SW 1271 (cell line): ENCODE data around the gene SEC11A.
"Not testable (repeated sequence)": the region's sequence is repeated elsewhere in the genome, so short reads cannot be mapped to it uniquely, and the experiment has no call there.

Experiments used
- DNase-seq, 2 experiments: peaks; one replicate each; lab custom pipeline; 2025; lab: John Stamatoyannopoulos, UW

SEC11A gene

GRCh38 chr15:84681831-84682230 is 34.1 kb downstream of the SEC11A start:
- no peak for DNase-seq

DNA sequence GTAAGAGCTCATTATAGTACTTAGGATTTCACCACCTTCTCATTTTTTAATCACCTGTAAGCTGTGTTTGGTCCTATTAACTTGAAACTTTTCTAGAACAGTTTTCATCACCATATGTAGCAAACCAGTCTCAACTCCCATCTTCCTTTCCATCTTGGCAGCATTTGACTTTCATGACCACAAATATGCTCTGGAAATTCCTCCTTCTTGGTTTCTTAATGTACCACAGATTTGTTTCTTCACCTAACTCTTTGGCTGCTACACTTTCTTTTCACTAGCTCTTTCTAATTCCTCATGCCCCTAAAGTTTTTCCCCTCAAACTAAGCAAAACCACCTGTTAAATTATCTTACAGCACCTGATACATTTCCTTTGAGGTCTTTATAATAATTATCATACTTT is 44.7 kb downstream of the SEC11A start:
- DNase-seq, result no peak

DNA sequence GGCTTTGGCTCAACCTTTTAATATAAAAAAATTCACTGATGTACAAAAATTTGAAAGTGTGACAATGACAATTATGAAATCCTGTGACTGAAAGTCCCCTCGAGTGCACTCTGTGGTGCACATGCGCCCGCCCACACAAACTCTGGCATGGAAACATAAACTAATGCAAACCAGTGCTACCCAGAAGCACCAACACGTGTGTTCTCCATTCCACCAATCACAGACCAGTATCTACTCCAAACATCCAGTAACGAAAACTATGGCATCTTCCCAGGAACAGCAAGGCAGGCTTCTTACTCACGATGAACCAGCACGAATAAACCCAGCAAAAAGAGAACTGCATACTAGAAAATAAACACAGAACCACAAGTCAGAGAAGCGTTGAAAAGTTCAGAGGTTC is 46.2 kb downstream of the SEC11A start:
- DNase-seq, result no peak

- DNase-seq, result no peak
Measured at GRCh38 chr15:84668221-84668982, 47.5 kb downstream of the SEC11A start.

DNA sequence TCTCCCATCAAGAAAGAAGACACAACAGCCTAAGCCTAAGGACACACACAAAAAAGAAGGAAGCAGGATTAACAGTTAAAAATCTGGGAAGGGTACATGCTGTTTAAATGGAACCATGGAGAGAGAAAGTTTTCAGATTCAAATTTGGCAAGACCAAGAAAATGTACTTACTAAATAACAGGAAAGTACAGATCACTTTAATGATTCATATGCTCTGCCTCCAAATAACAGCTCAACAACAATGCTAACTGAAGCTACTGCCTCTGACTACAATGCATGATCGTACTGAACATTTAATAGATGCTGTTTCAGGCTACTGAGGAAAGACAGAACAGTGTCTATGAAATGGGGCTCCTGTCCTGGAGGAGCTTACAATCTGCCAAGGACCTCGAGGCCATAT is 49.6 kb downstream of the SEC11A start:
- DNase-seq, result no peak

- DNase-seq, result no peak
Measured at GRCh38 chr15:84661001-84661400, 54.9 kb downstream of the SEC11A start.

GRCh38 chr15:84659904-84660781 is 55.8 kb downstream of the SEC11A start:
- no peak for DNase-seq

- DNase-seq, result no peak
Measured at GRCh38 chr15:84658788-84659411, 57.0 kb downstream of the SEC11A start.

- DNase-seq, result peak; percentile 60 to 72
Measured at GRCh38 chr15:84658080-84658787, 57.7 kb downstream of the SEC11A start, which contains the start of gene NMB. Gene NMB, minus strand, starts transcription at chr15:84658199. Its CDS starts 47 bp downstream, at chr15:84658152.

DNA sequence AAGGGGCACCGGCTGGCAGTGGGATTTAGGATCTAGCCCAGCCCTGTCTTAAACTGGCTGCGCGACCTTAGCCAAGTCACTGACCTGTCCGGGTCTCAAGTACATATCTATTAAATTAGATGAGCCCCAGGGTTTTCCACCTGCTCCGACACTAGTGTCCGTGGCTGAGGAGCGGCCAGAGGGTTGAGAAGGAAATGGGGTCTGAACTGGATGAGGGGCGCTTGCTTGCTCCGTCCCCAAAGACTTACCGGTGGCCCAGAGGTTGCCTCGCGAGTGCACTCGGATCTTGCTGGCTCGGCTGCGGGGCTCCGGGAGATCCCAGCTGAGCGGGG is 58.2 kb downstream of the SEC11A start:
- DNase-seq, result no peak

DNA sequence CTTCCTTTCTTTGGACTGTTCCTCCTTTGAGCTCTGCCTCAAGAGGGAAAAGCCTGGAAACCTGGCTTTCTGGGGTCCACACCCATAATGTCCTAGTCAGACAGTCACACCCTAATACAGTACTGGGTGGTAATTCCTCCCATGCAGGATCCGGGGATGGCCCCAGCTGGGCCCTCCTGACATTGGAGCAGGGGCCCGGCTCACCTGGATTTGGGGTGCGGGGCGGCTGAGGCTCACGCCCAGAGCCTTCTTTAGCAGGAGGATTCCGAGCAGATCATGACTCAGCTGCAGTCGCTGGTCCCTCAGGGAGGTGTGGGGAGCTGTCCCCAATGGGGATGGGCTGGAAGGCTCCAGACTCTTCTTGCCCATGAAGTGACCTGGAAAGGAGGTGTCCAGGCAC is 59.0 kb downstream of the SEC11A start:
- no peak for DNase-seq

DNA sequence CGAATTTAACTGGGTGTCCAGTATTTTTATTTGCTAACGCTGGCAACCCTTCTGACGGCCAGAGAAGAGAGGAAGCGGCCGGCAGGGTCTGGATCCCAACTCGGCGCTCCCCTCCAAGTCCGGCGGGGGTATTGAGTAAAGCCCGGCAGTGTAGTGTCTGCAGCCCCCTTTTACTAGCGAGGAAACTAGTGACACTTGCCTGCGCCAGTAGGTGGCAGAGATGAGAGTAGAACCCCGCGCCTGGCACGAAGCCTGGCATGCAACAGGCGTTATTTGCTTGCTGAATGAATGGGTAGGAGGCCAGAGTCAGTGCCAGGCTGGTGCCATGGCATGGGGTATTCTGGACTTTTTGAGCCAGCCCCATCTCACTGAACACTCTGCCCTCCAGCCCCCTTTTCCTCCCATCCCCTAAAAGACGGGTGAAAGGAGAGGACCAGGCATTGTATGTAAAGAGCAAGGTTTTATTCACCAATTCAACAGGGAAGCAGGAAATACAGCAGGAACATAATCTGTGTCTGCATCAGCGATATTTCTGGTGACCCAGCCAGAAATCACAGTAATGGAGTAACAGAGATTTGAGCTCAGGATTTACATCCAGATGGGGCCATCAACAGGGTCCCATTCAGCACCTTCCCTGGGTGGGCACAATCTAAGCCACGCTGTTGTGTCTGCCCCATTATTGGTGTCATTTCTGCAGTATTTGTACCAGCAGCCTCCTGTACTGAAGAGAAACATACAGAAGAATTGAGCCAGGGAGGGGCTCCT is 61.1 kb downstream of the SEC11A start:
- DNase-seq, result peak; percentile 75 to 86

- DNase-seq, result peak; percentile 89 to 91
Measured at GRCh38 chr15:84653910-84654688, 61.8 kb downstream of the SEC11A start, which contains the start of gene WDR73. Gene WDR73, minus strand, starts transcription at chr15:84654283. Its CDS starts 9 bp downstream, at chr15:84654274.

GRCh38 chr15:84653584-84653909 is 62.4 kb downstream of the SEC11A start:
- DNase-seq, result no peak

- no peak for DNase-seq
Measured at GRCh38 chr15:84649706-84650105, 66.2 kb downstream of the SEC11A start.

DNA sequence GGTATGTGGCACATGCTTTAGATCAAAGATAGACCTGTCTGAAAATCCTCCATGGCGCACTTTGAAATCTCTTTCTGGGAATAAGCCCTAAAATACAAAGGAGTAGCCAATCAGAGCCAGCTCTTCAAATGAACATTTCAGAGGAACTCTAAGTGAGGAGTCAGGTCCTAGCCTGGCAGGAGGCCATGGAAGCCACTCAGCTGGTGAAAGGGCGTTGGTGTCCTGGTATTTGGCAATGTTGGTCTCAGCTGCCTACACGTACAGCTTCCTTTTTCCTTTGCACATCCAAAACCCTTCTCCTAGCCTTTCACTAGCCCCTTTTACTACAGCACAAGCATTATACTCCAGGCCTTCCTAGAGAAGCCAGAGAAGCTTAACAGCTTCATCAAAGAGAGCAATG is 67.4 kb downstream of the SEC11A start:
- no peak for DNase-seq

GRCh38 chr15:84647726-84648125 is 68.2 kb downstream of the SEC11A start:
- no peak for DNase-seq

GRCh38 chr15:84645997-84646396 is 69.9 kb downstream of the SEC11A start:
- no peak for DNase-seq

- DNase-seq, result no peak
Measured at GRCh38 chr15:84645496-84645895, 70.4 kb downstream of the SEC11A start.

DNA sequence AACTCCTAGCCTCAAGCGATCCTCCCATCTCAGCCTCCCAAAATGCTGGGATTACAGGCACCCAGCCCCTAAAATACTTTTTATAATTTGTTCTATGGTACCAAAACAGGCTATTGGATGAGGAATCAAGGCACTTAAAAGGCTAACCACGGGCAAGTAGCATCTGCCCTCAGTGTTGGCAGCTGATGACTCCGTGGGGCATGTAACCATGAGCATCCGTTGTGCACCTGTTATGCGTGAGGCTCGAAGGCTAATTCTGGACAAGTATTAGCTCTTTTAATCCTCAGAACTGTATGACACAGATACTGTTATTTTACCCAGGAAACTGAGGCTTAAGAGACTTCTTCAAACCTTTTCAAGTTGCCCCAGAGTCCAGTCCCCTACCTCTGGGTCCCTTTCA is 72.1 kb downstream of the SEC11A start:
- no peak for DNase-seq

DNA sequence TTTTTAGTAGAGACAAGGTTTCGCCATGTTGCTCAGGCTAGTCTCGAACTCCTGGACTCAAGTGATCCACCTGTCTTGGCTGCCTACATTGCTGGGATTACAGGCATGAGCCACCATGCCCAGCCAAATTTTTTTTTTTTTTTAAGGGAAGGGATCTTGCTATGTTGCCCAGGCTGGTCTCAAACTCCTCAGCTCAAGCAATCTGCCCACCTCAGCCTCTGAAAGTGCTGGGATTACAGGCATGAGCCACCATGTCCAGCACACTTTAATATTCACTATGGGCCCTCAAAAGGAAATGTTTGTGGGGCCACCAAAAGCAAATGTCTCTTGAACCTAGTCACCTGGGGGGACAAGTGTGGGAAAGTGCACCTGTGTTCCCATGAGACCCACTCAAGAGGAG is 73.3 kb downstream of the SEC11A start:
- not testable (repeated sequence) for DNase-seq
